ENCODE measurements around the gene KAT2B.

DNA sequence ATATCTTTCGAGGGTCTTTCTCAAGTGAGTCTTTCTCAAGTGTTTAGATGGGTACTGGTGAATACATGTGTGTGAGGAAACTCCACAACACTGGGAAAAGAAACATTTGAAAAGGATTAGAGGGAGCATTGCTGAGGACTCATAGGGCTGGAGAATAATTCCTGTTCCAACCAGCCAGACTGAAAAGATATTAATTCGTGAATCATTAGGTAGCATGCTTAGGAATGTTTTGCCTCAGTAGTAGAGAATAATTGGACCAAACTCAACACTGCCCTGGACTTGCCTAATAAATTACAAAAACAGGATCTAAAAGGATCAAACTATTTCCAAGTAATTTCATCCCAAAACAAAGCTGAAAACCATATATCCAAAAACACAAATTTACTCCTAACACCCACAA lies 45.5 kb upstream of the KAT2B start:
- TF ChIP-seq, protein P1, sequence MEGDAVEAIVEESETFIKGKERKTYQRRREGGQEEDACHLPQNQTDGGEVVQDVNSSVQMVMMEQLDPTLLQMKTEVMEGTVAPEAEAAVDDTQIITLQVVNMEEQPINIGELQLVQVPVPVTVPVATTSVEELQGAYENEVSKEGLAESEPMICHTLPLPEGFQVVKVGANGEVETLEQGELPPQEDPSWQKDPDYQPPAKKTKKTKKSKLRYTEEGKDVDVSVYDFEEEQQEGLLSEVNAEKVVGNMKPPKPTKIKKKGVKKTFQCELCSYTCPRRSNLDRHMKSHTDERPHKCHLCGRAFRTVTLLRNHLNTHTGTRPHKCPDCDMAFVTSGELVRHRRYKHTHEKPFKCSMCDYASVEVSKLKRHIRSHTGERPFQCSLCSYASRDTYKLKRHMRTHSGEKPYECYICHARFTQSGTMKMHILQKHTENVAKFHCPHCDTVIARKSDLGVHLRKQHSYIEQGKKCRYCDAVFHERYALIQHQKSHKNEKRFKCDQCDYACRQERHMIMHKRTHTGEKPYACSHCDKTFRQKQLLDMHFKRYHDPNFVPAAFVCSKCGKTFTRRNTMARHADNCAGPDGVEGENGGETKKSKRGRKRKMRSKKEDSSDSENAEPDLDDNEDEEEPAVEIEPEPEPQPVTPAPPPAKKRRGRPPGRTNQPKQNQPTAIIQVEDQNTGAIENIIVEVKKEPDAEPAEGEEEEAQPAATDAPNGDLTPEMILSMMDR (conservative IDR thresholded peaks at IDR 0.05): no peak
- TF ChIP-seq EZH2 (IDR thresholded peaks at IDR 0.05; ENCODE audit: low read depth): no peak

Data from PC-9 (cell line).